ENCODE data around the gene IRGQ.
"Not testable (repeated sequence)": the region's sequence is repeated elsewhere in the genome, so short reads cannot be mapped to it uniquely, and the experiment has no call there.

Gene IRGQ

DNA sequence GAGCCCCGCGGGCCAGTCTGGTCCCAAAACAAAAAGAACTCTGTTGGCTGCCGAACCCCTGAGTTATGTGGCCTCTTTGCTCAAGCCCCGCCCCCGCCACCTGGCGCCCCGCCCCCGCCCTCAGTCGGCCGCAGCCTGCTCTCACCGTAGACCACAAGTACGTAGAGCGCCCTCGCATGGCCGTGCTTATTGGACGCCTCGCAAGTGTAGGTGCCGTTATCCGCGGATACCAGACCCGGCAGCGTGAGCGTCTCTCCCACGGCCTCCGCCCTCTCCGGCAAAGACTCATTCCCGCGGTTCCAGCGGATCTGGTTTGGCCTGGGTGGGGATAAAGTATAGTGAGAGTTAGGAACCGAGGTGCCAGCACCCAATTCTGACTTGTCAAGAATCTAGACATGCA lies 29.0 kb upstream of the IRGQ start:
- peak; percentile 88 to 89 for DNase-seq (ENCODE audit: low read depth in 2 of 2)

DNA sequence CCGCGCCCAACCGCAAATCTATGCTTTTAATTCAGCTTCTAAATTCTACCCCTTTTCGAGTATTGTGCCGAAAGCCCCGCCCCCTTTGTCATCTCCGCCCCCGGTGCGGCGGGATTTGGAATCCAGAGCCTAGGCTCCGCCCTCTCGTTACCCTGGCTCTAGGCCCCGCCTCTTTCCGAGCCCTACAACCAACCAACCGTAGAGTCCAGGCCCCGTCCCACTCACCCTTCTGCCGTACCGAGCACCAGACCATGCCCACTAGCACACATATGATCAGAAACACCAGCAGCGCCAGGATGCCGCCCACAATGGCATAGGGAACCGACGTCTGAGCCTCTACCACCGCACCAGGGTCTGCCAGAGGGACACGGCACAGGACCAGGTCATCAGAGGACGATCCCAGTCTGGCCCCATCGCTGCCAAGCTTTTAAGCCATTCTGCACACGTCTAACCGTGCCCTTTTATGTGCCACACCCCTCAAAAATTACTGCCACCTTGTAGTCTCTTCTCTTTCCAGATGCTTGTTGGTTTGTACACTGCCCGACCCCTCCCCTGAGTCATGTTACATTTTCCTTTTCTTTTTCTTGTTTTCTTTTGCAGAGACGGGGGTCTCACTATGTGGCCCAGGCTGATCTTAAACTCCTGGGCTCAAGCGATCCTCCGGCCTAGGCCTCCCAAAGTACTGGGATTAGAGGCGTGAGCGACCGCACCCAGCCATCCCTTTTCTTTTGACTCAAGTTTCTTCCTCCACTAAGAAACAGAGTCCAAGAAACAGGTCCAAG lies 28.1 kb upstream of the IRGQ start:
- peak in 1 of 2 donors; percentile 10 for DNase-seq (ENCODE audit: low read depth in 2 of 2)

DNA sequence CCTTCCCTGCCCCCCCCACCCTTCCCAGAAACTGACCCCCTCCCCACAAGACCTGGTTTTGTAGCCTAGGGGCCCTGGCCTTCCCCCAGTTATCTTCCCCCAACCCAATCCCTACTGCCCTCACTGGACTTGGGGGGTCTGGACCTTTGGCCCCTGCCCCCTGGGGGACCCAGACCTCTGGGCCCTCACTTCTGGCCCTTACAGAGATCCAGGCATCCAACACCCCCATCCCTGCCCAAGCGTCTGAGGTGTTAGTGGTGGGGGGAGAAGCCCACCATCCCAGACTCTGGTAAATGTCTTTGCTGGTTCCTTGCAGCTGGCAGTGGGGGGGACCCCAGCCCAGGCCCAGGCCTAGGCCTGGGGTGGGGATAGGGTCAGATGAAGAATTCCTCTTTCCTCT lies 27.0 kb upstream of the IRGQ start:
- DNase-seq (ENCODE audit: low read depth in 2 of 2) = no peak

DNA sequence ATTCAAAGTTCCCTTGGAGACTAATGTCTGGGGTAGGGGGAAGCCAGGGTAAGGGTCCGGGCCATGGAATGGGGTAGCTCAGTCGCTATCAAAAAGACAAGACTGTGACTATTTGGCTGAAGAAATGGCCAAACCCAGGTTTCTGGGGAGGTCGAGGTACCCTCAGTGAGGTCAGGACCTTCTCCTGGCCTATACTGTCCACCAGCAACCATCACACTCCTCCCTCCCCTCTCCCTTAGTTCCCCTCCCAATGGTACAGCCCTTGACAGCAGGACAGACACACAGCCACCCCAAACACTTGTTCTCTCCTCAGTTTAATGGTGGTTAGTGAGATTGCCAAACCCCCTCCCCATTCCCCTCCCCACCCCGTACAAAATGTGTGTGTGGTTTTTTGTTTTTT lies 26.1 kb upstream of the IRGQ start:
- no peak for DNase-seq (ENCODE audit: low read depth in 2 of 2)

DNA sequence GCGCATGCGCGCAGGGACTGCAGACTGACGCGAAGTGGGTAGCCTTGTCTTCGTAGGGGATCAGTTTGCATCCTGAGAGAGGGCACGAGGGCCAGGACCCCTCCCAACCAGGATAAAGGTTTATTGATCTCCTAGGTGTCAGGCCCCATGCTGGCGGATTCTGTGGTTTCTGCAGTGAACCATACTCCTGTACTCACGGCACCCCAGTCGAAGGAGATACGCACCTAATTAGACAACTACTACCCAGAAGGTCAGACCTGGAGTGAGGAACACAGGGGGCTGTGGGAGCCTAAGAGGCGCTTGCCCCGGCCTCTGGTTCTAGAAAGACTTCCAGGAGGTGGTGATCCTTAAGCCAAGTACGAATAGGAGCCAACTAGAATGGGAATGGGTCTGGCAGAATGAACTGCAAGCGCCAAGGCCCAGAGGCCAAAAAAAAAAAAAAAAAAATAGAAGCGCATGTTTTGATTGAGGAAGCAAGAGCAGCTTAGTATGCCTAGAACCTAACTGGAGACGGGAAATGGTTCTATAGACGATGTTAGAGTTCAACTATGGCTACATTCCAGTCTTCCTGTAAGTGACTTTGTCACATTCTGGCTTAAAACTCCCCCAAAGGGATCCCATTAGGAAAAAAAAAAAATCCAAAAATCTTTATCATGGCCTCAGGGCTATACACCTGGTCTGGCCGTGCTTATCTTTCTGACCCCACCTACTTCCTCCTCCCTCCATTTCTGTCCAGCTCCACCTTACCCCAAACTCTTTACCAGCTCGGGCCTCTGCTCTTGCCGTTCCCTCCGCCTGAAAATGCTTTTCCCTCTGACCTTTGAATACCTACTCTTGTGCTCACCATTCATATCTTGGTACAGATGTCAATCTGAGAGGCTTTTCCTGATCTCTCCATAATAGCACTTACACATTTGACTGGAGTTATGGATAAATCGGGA lies 24.4 kb upstream of the IRGQ start:
- peak in 1 of 2 donors; percentile 78 for DNase-seq (ENCODE audit: low read depth in 2 of 2)

DNA sequence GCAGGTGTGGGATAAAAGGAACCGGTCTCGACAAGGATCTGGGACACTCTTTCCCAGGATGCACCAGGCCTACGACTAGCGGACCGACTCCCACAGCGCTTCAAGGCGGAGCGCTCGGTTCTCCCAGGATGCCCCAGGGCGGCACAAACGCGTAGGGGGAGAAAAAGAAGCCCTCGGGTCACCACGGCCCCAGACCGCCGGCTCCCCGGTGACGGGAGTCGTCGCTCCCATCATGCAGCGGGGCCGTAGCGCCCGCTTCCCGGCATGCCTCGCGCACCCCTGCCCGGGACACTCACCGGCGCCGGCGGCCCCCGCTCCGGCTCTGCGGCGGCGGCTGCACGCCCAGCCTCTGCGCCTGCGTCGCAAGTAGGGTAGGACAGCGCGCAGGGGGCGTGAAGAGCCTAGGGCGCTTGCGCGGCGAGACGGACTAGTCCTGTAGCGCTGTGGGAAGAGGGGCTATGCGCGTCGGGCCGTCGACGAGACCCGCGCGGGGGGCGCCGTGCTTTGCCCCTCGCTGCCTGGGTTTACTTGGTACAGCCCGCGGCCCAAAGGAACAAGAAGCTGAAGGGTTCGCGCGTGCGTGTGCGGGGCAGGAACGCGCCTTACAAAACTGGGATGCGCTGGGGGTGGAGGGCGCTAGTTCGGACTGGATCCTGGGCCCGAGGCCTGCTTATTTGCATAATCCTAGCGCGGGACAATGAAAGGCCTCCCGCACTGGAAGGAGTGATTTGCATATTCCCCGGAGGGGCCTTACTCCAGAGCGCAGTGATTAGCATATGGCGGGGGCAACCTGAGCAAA lies 23.5 kb upstream of the IRGQ start, which contains the start of gene ZNF428:
Gene ZNF428 (minus strand): TSS at position 368 of the 799 bp plus-strand sequence. CDS start 5,325 bp downstream, outside the sequence.
- peak; percentile 81 to 84 for DNase-seq (ENCODE audit: low read depth in 2 of 2)

DNA sequence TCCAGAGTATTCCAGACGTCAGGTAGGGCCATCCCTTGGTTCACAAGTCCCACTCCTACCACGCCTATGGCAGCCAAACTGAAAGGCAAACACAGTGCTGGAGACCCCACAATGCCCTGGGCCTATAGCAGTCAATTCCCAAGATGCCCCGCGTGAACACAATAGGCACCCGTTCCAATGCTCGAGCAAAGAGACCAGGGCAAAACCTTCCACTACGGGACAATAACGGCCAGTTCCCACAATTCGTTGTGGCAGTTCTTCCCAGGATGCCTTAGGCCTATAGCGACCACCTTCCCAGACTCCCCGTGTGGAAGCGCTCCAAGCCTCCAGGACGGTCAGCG lies 23.0 kb upstream of the IRGQ start:
- DNase-seq (ENCODE audit: low read depth in 2 of 2) = peak in 1 of 2 donors; percentile 51

DNA sequence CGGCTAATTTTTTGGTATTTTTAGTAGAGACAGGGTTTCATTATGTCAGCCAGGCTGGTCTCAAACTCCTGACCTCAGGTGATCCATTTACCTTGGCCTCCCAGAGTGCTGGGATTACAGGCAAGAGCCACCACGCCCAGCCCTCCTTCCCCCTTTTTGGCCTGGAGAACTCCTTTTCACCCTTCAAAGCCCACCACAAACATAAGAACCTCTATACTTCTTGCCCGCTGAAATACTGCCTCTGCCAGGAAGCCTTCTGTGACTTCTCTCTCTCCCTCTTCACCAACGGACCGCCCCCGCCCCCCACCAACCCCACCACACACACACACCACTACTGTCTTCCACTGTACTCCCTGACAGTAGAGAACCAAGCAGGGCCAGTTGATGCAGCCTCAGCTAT lies 21.0 kb upstream of the IRGQ start:
- DNase-seq (ENCODE audit: low read depth in 2 of 2) = no peak

DNA sequence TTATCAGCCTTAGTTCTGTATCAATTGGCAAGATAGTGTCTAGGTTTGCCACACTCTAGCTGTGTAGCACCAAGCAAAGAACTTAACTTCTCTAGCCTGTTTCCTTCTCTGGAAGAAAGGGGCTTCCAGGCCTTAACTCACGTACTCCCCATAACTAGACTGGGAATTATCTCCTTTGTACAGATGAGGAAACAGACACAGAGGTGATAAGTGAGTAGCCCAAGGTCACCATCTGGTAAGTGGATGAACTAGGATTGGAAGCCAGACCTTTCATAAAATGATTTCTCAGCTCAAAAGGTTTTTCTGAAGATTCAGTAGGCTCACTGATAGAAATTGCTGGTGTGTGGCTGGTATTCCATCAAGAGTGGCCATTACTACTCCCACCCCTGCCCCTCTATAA lies 20.4 kb upstream of the IRGQ start:
- no peak for DNase-seq (ENCODE audit: low read depth in 2 of 2)

DNA sequence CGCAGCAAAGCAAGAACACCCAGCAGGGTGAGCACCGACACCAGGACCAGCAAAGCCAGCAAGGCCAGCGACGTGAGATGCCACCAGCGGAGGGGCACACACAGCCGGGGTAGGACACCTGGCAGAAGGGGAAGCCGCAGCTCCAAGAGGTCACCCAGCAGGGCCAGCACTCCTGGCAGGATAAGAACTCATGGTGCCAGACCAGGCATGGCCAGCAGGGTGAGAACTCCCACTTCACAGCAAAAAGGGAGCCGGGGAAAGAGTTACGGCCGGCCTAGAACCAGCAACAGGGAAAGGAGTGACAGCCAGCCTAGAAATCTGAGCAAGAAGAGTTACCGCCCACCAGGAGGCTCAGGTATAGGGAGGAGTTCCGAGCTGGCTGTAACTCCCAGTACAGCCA lies 16.4 kb upstream of the IRGQ start:
- DNase-seq (ENCODE audit: low read depth in 2 of 2) = no peak

DNA sequence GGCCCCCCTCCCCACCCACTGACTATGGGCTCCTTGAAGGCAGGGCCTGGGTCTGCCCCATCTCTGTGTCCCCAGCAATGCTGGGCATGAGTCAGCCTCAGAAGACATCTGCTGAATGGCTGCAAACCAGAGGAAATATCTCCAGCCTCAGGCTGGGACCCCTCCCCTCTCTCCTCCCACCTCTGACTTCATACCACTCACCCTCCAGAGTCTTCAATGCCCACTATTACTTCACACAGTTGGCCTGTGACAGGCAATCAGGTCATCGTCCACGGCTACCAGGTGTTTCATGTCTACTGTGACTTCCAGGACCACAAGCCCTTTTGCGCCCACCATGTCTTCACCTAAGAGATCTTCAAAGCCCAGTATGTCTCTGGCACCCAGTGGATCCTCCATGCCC lies 15.9 kb upstream of the IRGQ start, which contains the start of gene SRRM5:
Gene SRRM5 (plus strand): TSS at position 301 of the 400 bp plus-strand sequence. CDS start 34 bp downstream, at position 335.
- DNase-seq (ENCODE audit: low read depth in 2 of 2) = no peak

DNA sequence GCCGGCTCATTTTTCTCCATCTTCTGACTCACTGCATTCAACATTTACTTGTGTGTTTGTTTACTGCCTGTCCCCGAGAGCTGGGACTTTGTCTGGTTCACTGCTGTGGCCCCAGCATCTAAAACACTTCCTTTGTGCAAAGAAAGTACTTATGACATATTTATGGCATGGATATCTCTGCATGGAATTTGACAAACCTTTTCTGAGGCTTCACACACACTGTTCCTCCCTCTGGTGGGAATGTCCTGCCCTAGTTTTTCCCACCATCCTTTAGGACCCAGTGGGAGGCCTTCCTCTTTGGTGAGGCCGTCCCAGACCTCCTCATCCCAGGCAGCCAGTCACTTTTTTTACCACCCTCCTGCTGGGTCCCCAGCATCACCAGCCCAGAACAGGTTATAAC lies 14.6 kb upstream of the IRGQ start:
- no peak for DNase-seq (ENCODE audit: low read depth in 2 of 2)

DNA sequence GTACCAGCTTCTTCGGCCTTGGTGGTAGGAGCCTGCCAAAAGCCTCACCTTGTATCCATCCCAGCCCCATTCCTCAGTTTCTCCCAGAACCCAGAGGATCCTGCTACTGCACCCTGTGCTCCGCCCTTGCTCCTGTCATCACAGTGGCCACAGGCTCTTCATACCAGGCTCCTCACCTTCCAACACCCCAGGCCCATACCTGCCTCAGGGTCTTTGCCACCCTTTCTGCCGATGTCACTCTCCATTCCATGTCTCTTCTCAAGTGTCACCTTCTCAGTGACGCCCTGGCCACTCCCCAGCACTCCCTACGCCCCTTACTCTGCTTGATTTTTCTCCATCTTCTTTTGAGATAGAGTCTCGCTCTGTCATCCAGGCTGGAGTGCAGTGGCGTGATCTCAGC lies 13.9 kb upstream of the IRGQ start:
- DNase-seq (ENCODE audit: low read depth in 2 of 2) = no peak

DNA sequence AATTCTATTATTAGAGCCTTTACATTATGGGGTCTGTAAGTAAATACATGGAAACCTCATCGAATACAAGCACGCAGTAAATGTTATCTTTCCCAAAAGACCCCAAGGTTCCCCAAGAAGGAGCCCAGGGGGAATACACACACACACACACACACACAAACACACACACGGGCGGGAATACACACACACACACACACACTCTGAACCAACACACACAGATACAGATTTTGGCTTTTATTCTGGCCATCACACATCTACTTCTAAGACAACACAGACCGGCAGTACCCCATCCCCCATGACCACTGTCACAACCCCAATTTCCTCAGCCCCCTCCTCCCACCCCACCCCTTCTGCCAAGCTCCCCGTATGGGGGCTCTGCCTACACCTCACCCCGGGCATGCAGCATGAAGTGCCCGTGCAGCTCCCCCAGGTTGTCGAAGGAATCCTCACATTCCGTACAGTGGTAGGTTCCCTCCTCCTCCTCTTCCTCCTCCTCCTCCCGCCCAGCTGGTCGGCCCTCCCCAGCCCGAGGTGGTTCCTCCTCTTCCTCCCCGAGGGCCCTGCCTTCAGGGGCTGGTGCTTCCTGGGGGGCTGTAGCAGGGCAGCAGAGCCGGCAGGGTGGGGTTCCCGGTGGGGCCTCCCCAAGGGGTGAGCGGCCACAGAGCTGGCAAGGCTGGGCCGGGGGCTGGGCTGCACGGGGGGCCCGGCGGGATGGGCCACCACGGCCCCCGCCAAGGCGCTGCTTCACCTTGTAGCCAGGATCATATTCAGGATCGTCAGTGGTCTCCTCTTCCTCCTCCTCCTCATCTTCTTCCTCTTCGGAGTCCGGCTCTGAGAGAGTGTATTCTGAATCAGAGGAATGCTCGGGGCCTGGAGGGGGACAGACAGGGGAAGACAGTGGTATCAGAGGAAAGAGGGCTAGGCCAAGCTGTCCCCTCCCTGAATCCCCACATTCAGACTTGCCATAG lies 11.6 kb upstream of the IRGQ start:
- no peak for DNase-seq (ENCODE audit: low read depth in 2 of 2)

DNA sequence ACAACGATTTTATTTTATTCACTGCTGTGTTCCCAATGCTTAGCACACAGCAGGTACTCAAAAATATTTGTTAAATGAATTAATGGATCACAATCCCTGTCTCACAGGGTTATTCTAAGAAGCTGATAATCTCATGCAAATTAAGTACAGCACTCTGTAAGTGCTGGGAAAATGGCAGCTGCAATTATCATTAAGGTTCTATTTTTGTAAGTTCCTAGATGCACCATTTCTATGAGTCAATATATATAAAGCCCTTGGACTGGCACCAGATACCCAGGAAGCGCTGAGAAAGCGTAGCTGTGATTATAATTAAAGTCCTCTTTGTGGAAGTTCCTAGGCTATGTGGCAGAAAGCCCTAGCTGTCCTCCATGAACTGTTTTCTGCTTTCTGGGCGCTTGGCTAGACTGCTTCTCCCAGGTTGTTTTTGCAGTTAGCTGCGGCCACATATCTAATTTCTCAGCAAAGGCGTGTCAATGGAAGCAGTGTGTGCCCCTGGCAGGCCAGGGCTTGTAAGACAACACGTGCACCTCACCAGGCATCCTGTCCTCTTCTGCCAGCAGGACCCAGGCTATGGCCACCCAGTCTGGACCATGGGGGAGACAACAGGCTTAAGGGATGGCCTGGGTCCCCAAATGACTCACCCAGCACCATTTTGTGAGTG lies 10.8 kb upstream of the IRGQ start:
- no peak for DNase-seq (ENCODE audit: low read depth in 2 of 2)

DNA sequence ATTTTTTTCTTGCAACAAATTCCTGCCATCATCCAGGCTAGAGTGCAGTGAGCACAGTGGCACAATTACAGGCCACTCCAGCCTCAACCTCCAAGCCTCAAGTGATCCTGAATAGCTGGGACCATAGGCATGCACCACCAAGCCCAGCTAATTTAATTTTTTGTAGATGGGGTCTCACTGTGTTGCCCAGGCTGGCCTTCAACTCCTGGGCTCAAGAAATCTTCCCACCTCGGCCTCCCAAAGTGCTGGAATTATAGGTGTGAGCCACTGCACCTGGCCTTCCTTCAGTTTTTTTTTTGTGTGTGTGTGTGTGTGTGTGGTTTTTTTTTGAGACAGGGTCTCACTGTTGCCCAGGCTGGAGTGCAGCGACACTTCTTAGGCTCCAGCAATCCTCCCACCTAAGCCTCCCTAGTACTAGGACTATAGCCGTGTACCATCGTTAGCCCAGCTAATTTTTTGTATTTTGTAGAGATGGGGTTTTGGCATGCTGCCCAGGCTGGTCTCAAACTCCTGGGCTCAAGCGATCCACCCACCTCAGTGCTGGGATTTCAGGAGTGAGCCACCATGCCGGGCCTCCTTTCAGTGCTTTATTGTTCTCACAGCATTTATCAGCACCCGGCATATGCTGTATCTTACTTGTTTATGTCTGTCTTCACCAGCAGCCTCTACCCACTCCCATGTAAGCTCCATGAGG lies 10.1 kb upstream of the IRGQ start:
- no peak for DNase-seq (ENCODE audit: low read depth in 2 of 2)

DNA sequence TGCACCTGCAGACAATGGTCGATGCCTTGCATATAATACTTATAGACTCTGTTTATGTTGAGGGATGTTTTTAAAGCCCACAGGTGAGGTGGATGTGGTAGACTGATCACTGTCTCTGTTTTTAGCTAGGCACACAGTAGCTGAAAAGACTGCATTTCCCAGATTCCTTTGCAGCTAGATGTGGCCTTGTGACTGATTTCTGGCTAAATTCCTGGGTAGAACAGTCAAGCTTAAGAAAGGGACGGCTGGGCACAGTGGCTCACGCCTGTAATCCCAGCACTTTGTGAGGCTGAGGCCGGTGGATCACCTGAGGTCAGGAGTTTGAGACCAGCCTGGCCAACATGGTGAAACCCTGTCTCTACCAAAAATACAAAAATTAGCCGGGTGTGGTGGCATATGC lies 4.4 kb upstream of the IRGQ start:
- not testable (repeated sequence) for DNase-seq (ENCODE audit: low read depth in 2 of 2)

DNA sequence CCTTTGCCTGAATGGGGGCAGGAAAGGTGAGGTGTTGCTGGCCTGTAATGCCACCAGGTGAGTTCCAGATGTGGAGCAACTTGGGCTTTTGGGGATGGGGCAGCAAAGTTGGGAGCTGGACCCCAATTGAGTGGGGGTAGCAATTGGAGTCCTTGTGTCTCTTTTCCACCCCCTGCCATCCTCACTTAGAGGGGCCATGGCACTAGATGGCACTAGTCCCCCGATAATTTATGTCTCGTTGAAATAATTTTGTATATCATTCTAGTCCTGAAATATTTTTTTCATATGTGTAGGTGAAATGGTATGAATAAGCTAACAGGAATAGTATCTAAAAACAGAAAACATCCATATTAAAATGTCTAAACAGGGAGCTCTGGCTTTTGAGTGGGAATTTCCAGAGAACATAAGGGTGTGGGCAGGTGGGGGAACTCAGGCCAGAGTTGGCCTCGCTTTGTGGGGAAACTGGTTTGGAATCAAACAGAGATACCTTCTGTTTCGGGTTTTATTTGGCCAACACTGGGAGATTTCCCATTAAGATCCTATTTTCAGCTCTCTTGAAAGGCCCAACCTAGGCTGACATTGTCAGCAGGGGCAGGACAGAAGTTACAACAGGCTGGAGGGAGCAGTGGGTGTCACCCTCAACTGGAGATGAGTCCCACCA lies 3.8 kb upstream of the IRGQ start:
- no peak for DNase-seq (ENCODE audit: low read depth in 2 of 2)

Data from stimulated activated CD4-positive, alpha-beta T cell treated with anti-CD3 and anti-CD28 coated beads, Interleukin-15, amount 100 ng/mL, for 48 hours (primary cell).